ENCODE data around the gene TULP4. TPM values are rescaled to one million over a fixed set of nuclear protein-coding genes. Genes with fewer than 3 reads are reported as not detected.
"Not testable (repeated sequence)": the region's sequence is repeated elsewhere in the genome, so short reads cannot be mapped to it uniquely, and the experiment has no call there.

The TULP4 gene
- polyA plus RNA-seq, 10 donors, result 13.1 to 21.9 (median 17.9) TPM

DNA sequence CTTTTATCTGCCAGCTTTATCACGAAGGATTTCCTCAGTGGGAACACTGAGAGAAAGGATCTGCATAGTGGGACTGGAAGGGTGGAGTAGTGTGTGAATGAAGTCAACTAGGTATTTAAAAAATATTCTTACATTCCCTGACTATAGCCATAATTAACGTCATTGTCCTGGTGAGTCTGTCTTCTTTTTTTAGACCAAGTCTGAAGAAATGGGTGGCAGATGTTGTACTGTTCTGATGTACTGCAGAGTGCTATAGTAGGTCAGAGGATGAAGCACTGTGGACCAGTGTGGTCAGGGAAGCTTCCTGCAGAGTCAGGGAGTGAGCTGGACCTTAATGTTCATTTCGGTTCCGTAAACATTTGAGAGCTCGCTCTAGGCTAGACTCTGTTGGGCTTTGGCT, 11.9 kb downstream of the TULP4 start:
- no peak for DNase-seq

GRCh38 chr6:158327211-158327610, 14.9 kb downstream of the TULP4 start:
- no peak for DNase-seq

GRCh38 chr6:158328952-158329351, 16.7 kb downstream of the TULP4 start:
- no peak for DNase-seq

- DNase-seq, result no peak
Observed at GRCh38 chr6:158329531-158329930, 17.3 kb downstream of the TULP4 start.

- no peak for DNase-seq
Observed at GRCh38 chr6:158330016-158330415, 17.8 kb downstream of the TULP4 start.

DNA sequence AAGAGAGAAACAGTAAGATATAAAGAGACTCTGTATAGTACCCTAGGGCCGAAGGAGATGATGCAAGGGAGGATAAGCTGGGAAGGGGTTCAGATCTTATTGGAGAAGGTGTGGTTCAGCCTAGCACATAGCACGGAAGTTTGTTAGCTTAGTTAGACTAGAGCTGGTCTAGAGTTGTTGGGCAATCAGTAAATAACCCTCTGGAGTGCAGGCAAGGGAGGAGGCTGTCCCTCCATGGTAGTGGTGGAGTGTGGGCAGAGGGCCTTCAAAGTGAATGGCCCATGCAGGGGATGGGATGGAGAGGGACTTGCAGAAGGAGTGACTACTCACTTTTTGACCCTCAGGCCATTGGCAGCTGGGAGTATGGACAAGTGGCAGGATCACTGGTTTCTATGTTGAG, 20.0 kb downstream of the TULP4 start:
- no peak for DNase-seq

GRCh38 chr6:158333094-158333493, 20.8 kb downstream of the TULP4 start:
- DNase-seq, result no peak

DNA sequence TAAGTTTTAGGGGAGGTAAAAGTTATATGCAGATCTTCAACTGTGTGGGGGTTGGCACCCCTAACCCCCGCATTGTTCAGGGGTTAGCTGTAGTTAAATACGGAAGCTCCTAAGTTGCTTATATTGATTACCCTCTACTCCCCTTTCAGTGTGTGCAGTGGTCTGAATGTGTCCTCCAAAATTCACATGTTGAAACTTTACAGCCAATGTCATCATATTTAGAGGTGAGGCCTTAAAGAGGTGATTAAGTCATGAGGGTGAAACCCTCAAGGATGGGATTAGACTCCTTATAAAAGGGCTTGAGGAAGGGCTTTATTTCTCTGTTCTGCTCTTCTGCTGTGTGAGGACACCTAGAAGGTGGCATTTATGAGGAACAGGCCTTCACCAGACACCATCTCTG, 22.3 kb downstream of the TULP4 start:
- no peak for DNase-seq

DNA sequence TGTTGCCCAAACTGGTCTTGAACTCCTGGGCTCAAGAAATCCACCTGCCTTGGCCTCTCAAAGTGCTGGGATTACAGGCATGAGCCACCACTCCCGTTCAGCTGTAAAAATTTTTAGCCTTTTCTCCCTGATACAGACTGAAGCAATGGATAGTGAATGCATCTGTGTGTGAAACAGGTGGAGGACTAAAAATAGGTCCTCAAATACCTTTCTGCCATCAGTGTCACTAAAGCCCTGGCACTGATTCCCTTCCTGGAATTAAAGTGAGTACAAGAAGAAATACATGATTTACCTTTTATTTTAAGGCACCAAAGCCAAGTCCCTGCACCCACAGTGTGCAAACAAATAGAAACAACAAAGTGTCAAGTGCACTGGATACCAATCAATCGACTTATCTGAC, 25.1 kb downstream of the TULP4 start:
- DNase-seq, result peak in 1 of 3 donors; percentile 17

GRCh38 chr6:158338311-158339112, 26.2 kb downstream of the TULP4 start:
- DNase-seq, result no peak

DNA sequence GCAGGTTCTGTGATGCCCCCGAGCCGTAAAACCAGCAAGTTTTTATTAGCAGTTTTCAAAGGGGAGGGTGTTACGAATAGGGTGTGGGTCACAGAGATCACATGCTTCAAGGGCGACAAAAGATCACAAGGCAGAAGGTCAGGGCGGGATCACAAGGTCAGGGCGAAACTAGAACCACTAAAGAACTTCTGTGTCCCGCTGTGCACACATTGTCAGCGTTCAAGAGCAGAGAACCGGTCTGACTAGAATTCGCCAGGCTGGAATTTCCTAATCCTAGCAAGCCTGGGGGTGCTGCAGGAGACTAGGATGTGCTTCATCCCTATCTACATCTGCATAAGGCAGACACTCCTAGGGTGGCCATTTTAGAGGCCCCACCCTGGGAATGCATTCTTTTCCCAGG, 26.9 kb downstream of the TULP4 start:
- not testable (repeated sequence) for DNase-seq

DNA sequence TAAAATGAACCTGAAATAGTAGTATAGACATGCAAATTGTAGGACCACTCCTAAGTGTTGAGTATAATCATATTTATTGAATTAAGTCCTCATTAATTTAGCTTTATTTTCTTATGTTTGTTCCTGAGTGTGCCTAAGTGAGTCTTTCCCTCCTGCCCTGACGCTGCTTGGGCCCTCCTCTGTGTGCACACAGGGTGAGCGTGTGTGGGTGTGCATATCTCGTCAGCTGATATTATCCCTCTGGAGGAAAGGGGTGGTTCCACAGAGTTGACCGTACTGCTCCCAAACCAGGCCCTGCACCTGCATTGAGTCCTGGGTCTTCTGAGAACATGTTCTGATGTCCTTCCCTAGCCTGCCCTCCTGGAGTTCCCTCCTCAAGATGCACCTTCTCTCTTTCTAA, 28.0 kb downstream of the TULP4 start:
- DNase-seq, result no peak

DNA sequence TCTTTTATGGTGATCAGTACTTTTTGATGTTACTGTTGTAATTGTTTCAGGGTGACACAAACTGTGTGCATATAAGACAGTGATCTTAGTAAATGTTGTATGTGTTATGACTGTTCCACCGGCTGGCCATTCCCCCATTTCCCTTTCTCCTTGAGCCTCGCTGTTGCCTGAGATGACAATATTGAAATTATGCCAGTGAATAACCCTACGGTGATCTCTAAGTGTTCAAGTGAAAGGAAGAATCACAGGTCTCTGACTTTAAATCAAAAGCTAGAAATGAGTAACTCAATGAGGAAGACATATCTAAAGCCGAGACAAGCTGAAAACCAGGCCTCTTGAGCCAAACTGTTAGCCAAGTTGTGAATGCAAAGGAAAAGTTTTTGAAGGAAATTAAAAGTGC, 32.3 kb downstream of the TULP4 start:
- DNase-seq, result no peak

DNA sequence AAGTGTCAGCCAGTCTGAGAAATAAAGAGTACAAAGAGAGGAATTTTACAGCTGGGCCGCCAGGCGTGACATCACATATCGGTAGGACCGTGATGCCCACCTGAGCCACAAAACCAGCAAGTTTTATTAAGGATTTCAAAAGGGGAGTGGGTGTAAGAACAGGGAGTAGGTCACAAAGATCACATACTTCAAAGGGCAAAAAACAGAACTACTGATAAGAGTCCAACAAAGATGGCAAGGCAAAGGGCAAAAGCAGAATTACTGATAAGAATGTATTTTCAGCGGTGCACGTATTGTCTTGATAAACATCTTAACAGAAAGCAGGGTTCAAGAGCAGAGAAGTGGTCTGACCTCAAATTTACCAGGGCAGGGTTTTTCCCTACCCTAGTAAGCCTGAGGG, 33.2 kb downstream of the TULP4 start:
- not testable (repeated sequence) for DNase-seq

DNA sequence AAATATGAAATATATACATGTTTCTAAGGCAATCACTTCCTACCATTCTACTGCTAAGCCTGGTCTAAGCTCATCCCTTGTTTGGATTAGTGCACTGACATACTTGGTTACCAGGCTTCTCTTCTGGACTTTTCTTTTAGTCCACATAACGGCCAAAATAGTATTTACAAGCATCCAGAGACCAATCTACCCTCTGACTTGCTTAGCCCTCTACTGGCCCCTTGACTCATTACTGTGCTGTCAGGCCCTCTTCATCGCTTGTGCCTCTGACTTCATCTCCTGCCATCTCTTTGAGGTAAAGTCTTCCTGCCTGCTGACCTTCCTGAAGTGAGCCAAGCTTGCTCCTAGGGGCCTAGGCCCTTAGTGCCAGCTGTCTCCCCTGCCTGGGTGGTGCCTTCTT, 35.1 kb downstream of the TULP4 start:
- DNase-seq, result no peak

DNA sequence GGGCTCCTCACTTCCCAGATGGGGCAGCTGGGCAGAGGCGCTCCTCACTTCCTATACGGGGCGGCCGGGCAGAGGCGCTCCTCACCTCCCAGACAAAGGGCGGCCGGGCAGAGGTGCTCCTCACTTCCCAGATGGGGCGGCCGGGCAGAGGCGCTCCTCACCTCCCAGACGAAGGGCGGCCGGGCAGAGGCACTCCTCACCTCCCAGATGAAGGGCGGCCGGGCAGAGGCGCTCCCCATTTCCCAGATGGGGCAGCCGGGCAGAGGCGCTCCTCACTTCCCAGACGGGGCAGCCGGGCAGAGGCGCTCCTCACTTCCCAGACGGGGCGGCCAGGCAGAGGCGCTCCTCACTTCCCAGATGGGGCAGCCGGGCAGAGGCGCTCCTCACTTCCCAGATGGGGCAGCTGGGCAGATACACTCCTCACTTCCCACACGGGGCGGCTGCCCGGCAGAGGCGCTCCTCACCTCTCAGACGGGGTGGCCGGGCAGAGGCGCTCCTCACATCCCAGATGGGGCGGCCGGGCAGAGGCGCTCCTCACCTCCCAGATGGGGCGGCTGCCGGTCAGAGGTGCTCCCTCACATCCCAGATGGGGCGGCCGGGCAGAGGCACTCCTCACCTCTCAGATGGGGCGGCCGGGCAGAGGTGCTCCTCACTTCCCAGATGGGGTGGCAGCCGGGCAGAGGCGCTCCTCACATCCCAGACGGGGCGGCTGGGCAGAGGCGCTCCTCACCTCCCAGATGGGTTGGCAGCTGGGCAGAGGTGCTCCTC, 36.7 kb downstream of the TULP4 start:
- not testable (repeated sequence) for DNase-seq

DNA sequence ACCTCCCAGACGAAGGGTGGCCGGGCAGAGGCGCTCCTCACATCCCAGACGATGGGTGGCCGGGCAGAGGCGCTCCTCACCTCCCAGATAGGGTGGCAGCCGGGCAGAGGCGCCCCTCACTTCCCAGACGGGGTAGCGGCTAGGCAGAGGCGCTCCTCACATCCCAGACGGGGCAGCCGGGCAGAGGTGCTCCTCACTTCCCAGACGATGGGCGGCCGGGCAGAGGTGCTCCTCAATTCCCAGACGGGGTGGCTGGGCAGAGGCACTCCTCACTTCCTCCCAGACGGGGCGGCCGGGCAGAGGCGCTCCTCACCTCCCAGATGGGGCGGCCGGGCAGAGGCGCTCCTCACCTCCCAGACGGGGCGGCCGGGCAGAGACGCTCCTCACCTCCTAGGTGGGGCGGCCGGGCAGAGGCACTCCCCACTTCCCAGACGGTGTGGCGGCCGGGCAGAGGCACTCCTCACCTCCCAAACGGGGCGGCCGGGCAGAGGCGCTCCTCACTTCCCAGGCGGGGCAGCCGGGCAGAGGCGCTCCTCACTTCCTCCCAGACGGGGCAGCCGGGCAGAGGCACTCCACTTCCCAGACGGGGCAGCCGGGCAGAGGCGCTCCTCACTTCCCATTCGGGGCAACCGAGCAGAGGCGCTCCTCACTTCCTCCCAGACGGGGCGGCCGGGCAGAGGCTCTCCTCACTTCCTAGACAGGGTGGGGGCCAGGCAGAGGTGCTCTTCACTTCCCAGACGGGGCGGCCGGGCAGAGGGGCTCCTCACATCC, 37.4 kb downstream of the TULP4 start:
- not testable (repeated sequence) for DNase-seq

GRCh38 chr6:158350731-158351130, 38.5 kb downstream of the TULP4 start:
- DNase-seq, result not testable (repeated sequence)

GRCh38 chr6:158353883-158354877, 41.9 kb downstream of the TULP4 start:
- DNase-seq, result peak in 2 of 3 donors; percentile 14 to 33

- no peak for DNase-seq
Observed at GRCh38 chr6:158356586-158357546, 44.6 kb downstream of the TULP4 start.
